HCT116 (cell line): ENCODE data around the gene SPG7. TPM values are rescaled to one million over a fixed set of nuclear protein-coding genes. Genes with fewer than 3 reads are reported as not detected.

Experiments used
- ATAC-seq: fragments of 200-7000 bp; cut with Tn5 transposase; 2 replicates; pipeline ENCODE4 v1.9.1; 2020; ENCODE audit warnings: mild to moderate bottlenecking, moderate library complexity
- BruUV-seq: library from RNA; stranded (reverse); fragments of 400-500 nt; replicated peaks from 2 replicates; lab custom pipeline; 2021; lab: Mats Ljungman, UMichigan
- CTCF ChIA-PET: fragments of 300-600 bp; sonication (Branson Sonifier 250); formaldehyde crosslinking; loops from one replicate; lab custom pipeline; 2021; ENCODE audit warnings: antibody characterized with exemption; lab: Charles Lee
- POLR2A ChIA-PET: fragments of 300-600, 350-600 bp; sonication (Branson Sonifier 250); formaldehyde crosslinking; loops from one replicate; lab custom pipeline; 2021; ENCODE audit warnings: antibody characterized with exemption; lab: Charles Lee
- RAD21 ChIA-PET, 2 experiments: fragments of 300-600 bp; sonication (Branson Sonifier 250); formaldehyde crosslinking; loops; one replicate each; lab custom pipeline; 2023; ENCODE audit warnings: low total read pairs in 2 of 2; ENCODE audit not compliant: uncharacterized antibody in 2 of 2, unreplicated experiment in 2 of 2, low non-redundant PET in 1 of 2; lab: Charles Lee
- DNase-seq: peaks from one replicate; pipeline ENCODE4 v3.0.0-alpha.2; 2010; ENCODE audit warnings: low read depth, low spot score
- H2AFZ ChIP-seq: fragments of 200-600 bp; shearing (Covaris generic), sonication (generic); 2 replicates; pipeline ENCODE4 v1.6.1; 2017; ENCODE audit warnings: low read depth, mixed run types, mixed read lengths, antibody characterized with exemption, low read length; ENCODE audit not compliant: poor library complexity, severe bottlenecking
- H3K27ac ChIP-seq: 2 replicates; pipeline ENCODE4 v1.5.1; 2012; ENCODE audit warnings: low read depth, low read length
- H3K27me3 ChIP-seq: fragments of 200-600 bp; sonication (generic); 2 replicates; pipeline ENCODE4 v1.6.1; 2016; ENCODE audit warnings: mixed run types, low read length, mixed read lengths; ENCODE audit not compliant: insufficient read depth
- H3K36me3 ChIP-seq, 2 experiments: fragments of 200-500 bp in 1 of 2; fragments of 200-600 bp in 1 of 2; sonication (Bioruptor generic) in 1 of 2; sonication (generic) in 1 of 2; 2 replicates each; pipeline versions ENCODE4 v1.5.1 to v1.6.1; 2014 to 2016; ENCODE audit warnings: low read length in 2 of 2, inconsistent platforms in 1 of 2, mixed read lengths in 1 of 2, mixed run types in 1 of 2; ENCODE audit not compliant: insufficient read depth in 2 of 2, control insufficient read depth in 1 of 2
- H3K4me1 ChIP-seq, 2 experiments: fragments of 200-600 bp in 1 of 2; sonication (generic) in 1 of 2; 2 replicates each; pipeline versions ENCODE4 v1.5.1 to v1.6.1; 2012 to 2017; ENCODE audit warnings: low read length in 2 of 2, inconsistent platforms in 1 of 2, mild to moderate bottlenecking in 1 of 2, mixed read lengths in 1 of 2, mixed run types in 1 of 2, moderate library complexity in 1 of 2; ENCODE audit not compliant: insufficient read depth in 2 of 2, control insufficient read depth in 1 of 2
- H3K4me2 ChIP-seq: fragments of 200-600 bp; sonication (generic); 2 replicates; pipeline ENCODE4 v1.6.1; 2017; ENCODE audit warnings: mixed run types, low read length, mixed read lengths
- H3K4me3 ChIP-seq, 2 experiments: fragments of 200-600 bp in 1 of 2; sonication (generic) in 1 of 2; replicated peaks in 1 of 2; 2 replicates each; pipeline ENCODE4 v1.5.1; 2011 to 2016; ENCODE audit warnings: low read length in 2 of 2, control low read depth in 1 of 2, low read depth in 1 of 2, mild to moderate bottlenecking in 1 of 2, mixed read lengths in 1 of 2, mixed run types in 1 of 2
- H3K79me2 ChIP-seq: fragments of 200-600 bp; sonication (generic); 2 replicates; pipeline ENCODE4 v1.6.1; 2017; ENCODE audit warnings: mild to moderate bottlenecking, mixed run types, low read length, moderate library complexity, mixed read lengths; ENCODE audit not compliant: insufficient read depth
- H3K9ac ChIP-seq: fragments of 200-600 bp; sonication (generic); 2 replicates; pipeline ENCODE4 v1.6.1; 2016; ENCODE audit warnings: low read length, mixed read lengths
- H3K9me2 ChIP-seq: fragments of 200-600 bp; sonication (generic), shearing (Covaris generic); 2 replicates; pipeline ENCODE4 v1.6.1; 2017; ENCODE audit warnings: mixed run types, mild to moderate bottlenecking, moderate library complexity; ENCODE audit not compliant: insufficient read depth
- H3K9me3 ChIP-seq, 2 experiments: fragments of 200-500 bp in 1 of 2; fragments of 200-600 bp in 1 of 2; sonication (Bioruptor generic) in 1 of 2; sonication (generic) in 1 of 2; 2 replicates each; pipeline ENCODE4 v1.6.1; 2014 to 2017; ENCODE audit warnings: low read length in 2 of 2, mixed read lengths in 2 of 2, inconsistent platforms in 1 of 2, low read depth in 1 of 2, mild to moderate bottlenecking in 1 of 2, mixed run types in 1 of 2, moderate library complexity in 1 of 2; ENCODE audit not compliant: control insufficient read depth in 1 of 2, insufficient read depth in 1 of 2
- H4K20me1 ChIP-seq: fragments of 200-600 bp; sonication (generic), shearing (Covaris generic); 2 replicates; pipeline ENCODE4 v1.6.1; 2017; ENCODE audit warnings: mixed run types, mild to moderate bottlenecking, moderate library complexity; ENCODE audit not compliant: insufficient read depth
- CEBPB ChIP-seq: IDR thresholded peaks from 2 replicates; pipeline ENCODE4 v1.6.1; 2012; ENCODE audit warnings: low read depth
- EGR1 ChIP-seq: IDR thresholded peaks from 2 replicates; pipeline ENCODE4 v1.6.1; 2012; ENCODE audit warnings: low read depth
- ELF1 ChIP-seq: IDR thresholded peaks from 2 replicates; pipeline ENCODE4 v1.6.1; 2012; ENCODE audit warnings: low read depth, borderline replicate concordance
- EZH2 ChIP-seq: fragments of 200-600 bp; sonication (generic); IDR thresholded peaks from 2 replicates; pipeline ENCODE4 v1.6.1; 2017; ENCODE audit warnings: antibody characterized with exemption, mixed run types
- FOSL1 ChIP-seq: IDR thresholded peaks from 2 replicates; pipeline ENCODE4 v1.6.1; 2012; ENCODE audit warnings: low read depth
- RAD21 ChIP-seq: IDR thresholded peaks from 2 replicates; pipeline ENCODE4 v1.6.1; 2012; ENCODE audit warnings: low read depth, mild to moderate bottlenecking
- SP1 ChIP-seq: IDR thresholded peaks from 2 replicates; pipeline ENCODE4 v1.6.1; 2012; ENCODE audit warnings: low read depth
- YY1 ChIP-seq: IDR thresholded peaks from 2 replicates; pipeline ENCODE4 v1.6.1; 2011; ENCODE audit warnings: low read length, low read depth, moderate library complexity, mild to moderate bottlenecking; ENCODE audit not compliant: insufficient replicate concordance; ENCODE audit errors: extremely low read depth
- ZFX ChIP-seq: fragments of 450-650 bp; IDR thresholded peaks from 2 replicates; pipeline ENCODE4 v1.6.1; 2017
- intact Hi-C: fragments of 100-400 bp; cut with micrococcal nuclease; formaldehyde crosslinking; loops from 2 replicates; pipeline ENCODE4 v1.10.0; 2022
- total RNA-seq: library from RNA; stranded (reverse); gene quantifications from one replicate; pipeline ENCODE4 v1.2.1, GENCODE V29; 2021; ENCODE audit not compliant: unreplicated experiment
- TF ChIP-seq, protein P1 (sequence below): IDR thresholded peaks from 2 replicates; pipeline ENCODE4 v1.6.1; 2012
- TF ChIP-seq, protein P2 (sequence below): IDR thresholded peaks from 2 replicates; pipeline ENCODE4 v1.6.1; 2011; ENCODE audit warnings: mild to moderate bottlenecking, low read length, moderate library complexity; ENCODE audit not compliant: insufficient replicate concordance; ENCODE audit errors: extremely low read depth

The SPG7 gene
- total RNA-seq, 1 experiment from 2014 or later, result 116 TPM

DNA sequence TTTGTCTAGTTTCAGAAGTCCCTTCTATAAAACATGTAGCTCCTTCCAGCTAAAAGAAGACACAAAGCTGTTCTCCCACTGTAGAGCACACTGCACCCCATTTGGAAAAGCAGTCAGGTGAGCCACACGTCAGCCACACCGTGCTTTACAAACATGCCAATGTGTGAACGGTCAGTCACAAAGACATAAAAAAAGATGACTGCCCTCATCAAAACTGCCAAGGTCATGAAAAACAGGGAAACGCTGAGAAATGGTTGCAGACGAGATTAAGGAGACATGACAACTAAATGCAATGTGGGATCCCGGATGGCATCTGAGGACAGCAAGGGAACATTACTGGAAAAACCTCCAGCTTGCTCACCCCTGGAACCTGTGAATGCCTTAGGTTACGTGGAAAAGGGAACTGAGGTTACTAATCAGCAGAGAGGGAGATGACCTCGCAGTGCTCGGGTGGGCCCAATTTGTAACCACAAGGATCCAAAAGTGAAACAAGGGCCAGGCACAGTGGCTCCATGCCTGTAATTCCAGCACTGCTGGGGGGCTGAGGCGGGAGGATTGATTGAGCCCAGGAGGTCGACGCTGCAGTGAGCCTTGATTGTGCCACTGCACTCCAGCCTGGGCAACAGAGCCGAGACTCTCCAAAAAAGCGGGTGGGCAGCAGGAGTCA lies 25.9 kb upstream of the SPG7 start (continued):
- TF ChIP-seq, protein P1, sequence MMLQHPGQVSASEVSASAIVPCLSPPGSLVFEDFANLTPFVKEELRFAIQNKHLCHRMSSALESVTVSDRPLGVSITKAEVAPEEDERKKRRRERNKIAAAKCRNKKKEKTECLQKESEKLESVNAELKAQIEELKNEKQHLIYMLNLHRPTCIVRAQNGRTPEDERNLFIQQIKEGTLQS, result no peak
- TF ChIP-seq RAD21 (no peak), FOSL1 (no peak), CEBPB (no peak), SP1 (no peak), YY1 (no peak), EGR1 (no peak), EZH2 (no peak)
- TF ChIP-seq, protein P2, sequence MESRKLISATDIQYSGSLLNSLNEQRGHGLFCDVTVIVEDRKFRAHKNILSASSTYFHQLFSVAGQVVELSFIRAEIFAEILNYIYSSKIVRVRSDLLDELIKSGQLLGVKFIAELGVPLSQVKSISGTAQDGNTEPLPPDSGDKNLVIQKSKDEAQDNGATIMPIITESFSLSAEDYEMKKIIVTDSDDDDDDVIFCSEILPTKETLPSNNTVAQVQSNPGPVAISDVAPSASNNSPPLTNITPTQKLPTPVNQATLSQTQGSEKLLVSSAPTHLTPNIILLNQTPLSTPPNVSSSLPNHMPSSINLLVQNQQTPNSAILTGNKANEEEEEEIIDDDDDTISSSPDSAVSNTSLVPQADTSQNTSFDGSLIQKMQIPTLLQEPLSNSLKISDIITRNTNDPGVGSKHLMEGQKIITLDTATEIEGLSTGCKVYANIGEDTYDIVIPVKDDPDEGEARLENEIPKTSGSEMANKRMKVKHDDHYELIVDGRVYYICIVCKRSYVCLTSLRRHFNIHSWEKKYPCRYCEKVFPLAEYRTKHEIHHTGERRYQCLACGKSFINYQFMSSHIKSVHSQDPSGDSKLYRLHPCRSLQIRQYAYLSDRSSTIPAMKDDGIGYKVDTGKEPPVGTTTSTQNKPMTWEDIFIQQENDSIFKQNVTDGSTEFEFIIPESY, result no peak

DNA sequence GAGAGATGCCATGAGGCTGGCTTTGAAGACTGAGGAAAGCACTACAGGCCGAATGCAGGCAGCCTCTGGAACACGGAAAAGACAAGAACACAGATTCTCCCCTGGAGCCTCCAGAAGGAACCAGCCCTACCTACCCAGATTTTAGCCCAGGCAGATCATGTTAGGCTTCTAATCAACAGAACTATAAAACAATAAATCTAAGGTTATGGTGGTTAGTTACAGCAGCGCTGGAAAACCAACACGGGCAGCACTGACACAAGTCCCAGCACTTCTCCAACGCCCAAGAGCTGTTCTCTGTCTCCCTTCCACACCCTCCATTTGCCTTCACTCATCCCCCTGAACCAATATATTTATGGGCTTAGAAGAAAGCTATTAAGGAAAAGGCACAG lies 25.4 kb upstream of the SPG7 start:
- RAD21 ChIA-PET, result no interaction called here
- ATAC-seq, result no peak

More for the DNA sequence above, 25.4 kb upstream of the SPG7 start:
- H3K27ac ChIP-seq, result no peak overlapping the region
- POLR2A ChIA-PET, result no interaction called here
- no peak overlapping the region for H3K9ac ChIP-seq
- no peaks in the 10 kb centered on the region for H3K27me3 ChIP-seq
- no peak overlapping the region for H3K4me3 ChIP-seq
- no TSS peak for BruUV-seq
- H4K20me1 ChIP-seq, result peaks cover 72% of the 10 kb centered on the region
- intact Hi-C loops, result no loop called here
- H3K9me2 ChIP-seq, result no peaks in the 10 kb centered on the region
- H3K4me2 ChIP-seq, result no peak overlapping the region
- no peak overlapping the region for H2AFZ ChIP-seq
- no peak for DNase-seq
- H3K9me3 ChIP-seq, result no peaks in the 10 kb centered on the region
- H3K79me2 ChIP-seq, result peaks cover 100% of the 10 kb centered on the region
- TF ChIP-seq ELF1, result no peak
- TF ChIP-seq SP1, result no peak
- no peak for TF ChIP-seq ZFX
- TF ChIP-seq CEBPB, result no peak
- peaks cover 16 to 47% of the 10 kb centered on the region in 2 experiments for H3K4me1 ChIP-seq
- H3K36me3 ChIP-seq, result peaks cover 0 to 4% of the 10 kb centered on the region in 2 experiments; a peak in 2 of 4 replicates
- CTCF ChIA-PET, result no interaction called here
